OCI-LY7 (cell line): ENCODE measurements around the gene KRTAP9-7. TPM values are rescaled to one million over a fixed set of nuclear protein-coding genes. Genes with fewer than 3 reads are reported as not detected.
"Not testable (repeated sequence)": the region's sequence is repeated elsewhere in the genome, so short reads cannot be mapped to it uniquely, and the experiment has no call there.

Source experiments
- Bru-seq: library from RNA; stranded (reverse); fragments of 400-500 nt; gene quantifications from one replicate; lab custom pipeline; 2021; lab: Mats Ljungman, UMichigan
- BruChase-seq, 2 experiments: library from RNA; stranded (reverse); fragments of 400-500 nt; gene quantifications; one replicate each; lab custom pipeline; 2021; lab: Mats Ljungman, UMichigan
- BruUV-seq: library from RNA; stranded (reverse); fragments of 400-500 nt; replicated peaks from 2 replicates; lab custom pipeline; 2021; lab: Mats Ljungman, UMichigan
- CTCF ChIA-PET: fragments of 300-600 bp; sonication (Branson Sonifier 250); formaldehyde crosslinking; loops from one replicate; lab custom pipeline; 2022; ENCODE audit warnings: antibody characterized with exemption; ENCODE audit not compliant: unreplicated experiment; lab: Charles Lee
- POLR2A ChIA-PET: fragments of 300-600 bp; sonication (Branson Sonifier 250); formaldehyde crosslinking; loops from one replicate; lab custom pipeline; 2022; ENCODE audit warnings: antibody characterized with exemption; lab: Charles Lee
- DNase-seq: peaks from one replicate; pipeline ENCODE4 v3.0.0-alpha.2; 2015; ENCODE audit warnings: low spot score
- H2AFZ ChIP-seq: fragments of 200-600 bp; sonication (generic), shearing (Covaris generic); 2 replicates; pipeline ENCODE4 v1.6.1; 2014; ENCODE audit warnings: mild to moderate bottlenecking, antibody characterized with exemption, low read length, moderate library complexity
- H3K27ac ChIP-seq: fragments of 200-600 bp; sonication (generic); 2 replicates; pipeline ENCODE4 v1.5.1; 2014; ENCODE audit warnings: mixed run types, low read depth, mild to moderate bottlenecking, moderate library complexity, low read length, inconsistent platforms; ENCODE audit not compliant: poor library complexity, severe bottlenecking
- H3K36me3 ChIP-seq: fragments of 200-600 bp; sonication (generic); 2 replicates; pipeline ENCODE4 v1.6.1; 2014; ENCODE audit warnings: mild to moderate bottlenecking, antibody characterized with exemption, low read length, moderate library complexity, mixed read lengths; ENCODE audit not compliant: insufficient read depth
- H3K4me1 ChIP-seq: fragments of 200-600 bp; sonication (generic); 2 replicates; pipeline ENCODE4 v1.5.1; 2014; ENCODE audit warnings: mild to moderate bottlenecking, low read length; ENCODE audit not compliant: insufficient read depth, poor library complexity, severe bottlenecking
- H3K4me2 ChIP-seq: fragments of 200-600 bp; sonication (generic); 2 replicates; pipeline ENCODE4 v1.6.1; 2014; ENCODE audit warnings: mild to moderate bottlenecking, low read length
- H3K4me3 ChIP-seq: fragments of 200-600 bp; sonication (generic); 2 replicates; pipeline ENCODE4 v1.5.1; 2014; ENCODE audit warnings: mild to moderate bottlenecking, low read depth, low read length; ENCODE audit not compliant: poor library complexity, severe bottlenecking
- H3K79me2 ChIP-seq: fragments of 200-600 bp; sonication (generic); 2 replicates; pipeline ENCODE4 v1.6.1; 2016; ENCODE audit warnings: low read depth, mild to moderate bottlenecking, low read length, moderate library complexity, mixed read lengths; ENCODE audit not compliant: insufficient read depth
- H3K9me2 ChIP-seq: fragments of 200-600 bp; sonication (generic); 2 replicates; pipeline ENCODE4 v1.6.1; 2016; ENCODE audit warnings: mild to moderate bottlenecking, low read length, mixed read lengths; ENCODE audit not compliant: insufficient read depth
- H3K9me3 ChIP-seq: fragments of 200-600 bp; sonication (generic); 2 replicates; pipeline ENCODE4 v1.6.1; 2014; ENCODE audit warnings: mild to moderate bottlenecking, mixed run types, low read length, mixed read lengths
- H4K20me1 ChIP-seq: fragments of 200-600 bp; sonication (generic); 2 replicates; pipeline ENCODE4 v1.6.1; 2014; ENCODE audit warnings: mild to moderate bottlenecking, antibody characterized with exemption, low read length, moderate library complexity, mixed read lengths; ENCODE audit not compliant: insufficient read depth
- CTCF ChIP-seq: fragments of 200-600 bp; sonication (generic); conservative IDR thresholded peaks from 2 replicates; pipeline ENCODE4 v1.5.1; 2014; ENCODE audit warnings: mild to moderate bottlenecking, antibody characterized with exemption, low read length, moderate library complexity, mixed read lengths
- EZH2phosphoT487 ChIP-seq: fragments of 200-600 bp; sonication (generic); IDR thresholded peaks from 2 replicates; pipeline ENCODE4 v1.6.1; 2018; ENCODE audit warnings: low read depth, borderline replicate concordance, mild to moderate bottlenecking, mixed run types, antibody characterized with exemption, low read length, moderate library complexity, mixed read lengths
- intact Hi-C: fragments of 100-400 bp; cut with micrococcal nuclease; formaldehyde crosslinking; loops from one replicate; pipeline ENCODE4 v1.10.0; 2022; ENCODE audit not compliant: unreplicated experiment
- long read RNA-seq: library from polyadenylated mRNA; stranded (forward); transcript quantifications from one replicate; pipeline ENCODE4 v2.0.0, GENCODE V29; 2022
- total RNA-seq, 2 experiments: library from RNA; depleted of rRNA in 1 of 2; stranded (reverse); fragments of >200 nt in 1 of 2; shearing (Covaris generic) in 1 of 2; gene quantifications; 2 replicates each; pipeline ENCODE4 v1.2.3, GENCODE V29; 2014 to 2022

The KRTAP9-7 gene
- total RNA-seq (2014; rRNA removed; shearing (Covaris generic)) (not detected in 2 replicates), total RNA-seq (2022) (not detected in 2 replicates), Bru-seq, nascent RNA (not detected), BruChase-seq, experiment 1, labeled RNA remaining after a 6-hour chase (not detected), BruChase-seq, experiment 2, labeled RNA remaining after a 2-hour chase (not detected)
- long read RNA-seq, result 0 reads

- CTCF ChIA-PET, result not testable (repeated sequence)
These were observed at the start of gene KRTAP9-7 for GRCh38 chr17:41275648-41276190. KRTAP9-7 (plus strand) TSS chr17:41275698; CDS start chr17:41275698, 0 bp downstream.

GRCh38 chr17:41226051-41226450 is 49.4 kb upstream of the KRTAP9-7 start:
- no peaks in the 10 kb centered on the region for H3K9me2 ChIP-seq
- ChIA-PET CTCF (no interaction called here), POLR2A (no interaction called here)
- H3K9me3 ChIP-seq, result no peaks in the 10 kb centered on the region
- H3K4me1 ChIP-seq, result no peaks in the 10 kb centered on the region
- no peaks in the 10 kb centered on the region for H4K20me1 ChIP-seq
- H3K36me3 ChIP-seq, result no peaks in the 10 kb centered on the region
- H3K27ac ChIP-seq, result no peak overlapping the region
- intact Hi-C loops, result no loop called here
- H2AFZ ChIP-seq, result no peak overlapping the region
- no peak overlapping the region for H3K4me2 ChIP-seq
- H3K79me2 ChIP-seq, result no peaks in the 10 kb centered on the region
- no TSS peak for BruUV-seq
- DNase-seq, result no peak
- no peak for TF ChIP-seq CTCF
- no peak for TF ChIP-seq EZH2phosphoT487
- no peak overlapping the region for H3K4me3 ChIP-seq

More at GRCh38 chr17:41275648-41276190, at the start of gene KRTAP9-7:
- H3K4me3 ChIP-seq, H3K36me3 ChIP-seq, POLR2A ChIA-PET, H3K4me1 ChIP-seq, H2AFZ ChIP-seq, H3K9me2 ChIP-seq, DNase-seq, H4K20me1 ChIP-seq, intact Hi-C loops, H3K27ac ChIP-seq, BruUV-seq, H3K79me2 ChIP-seq, H3K4me2 ChIP-seq, H3K9me3 ChIP-seq: not testable (repeated sequence)

- H3K4me2 ChIP-seq, H3K27ac ChIP-seq, H3K79me2 ChIP-seq, BruUV-seq, H3K4me1 ChIP-seq, H4K20me1 ChIP-seq, H3K9me2 ChIP-seq, DNase-seq, H2AFZ ChIP-seq, POLR2A ChIA-PET, H3K9me3 ChIP-seq, H3K4me3 ChIP-seq, H3K36me3 ChIP-seq, intact Hi-C loops, CTCF ChIA-PET: not testable (repeated sequence)
These were observed 48.9 kb upstream of the KRTAP9-7 start, which contains the start of gene KRTAP9-2 for GRCh38 chr17:41226598-41227095. KRTAP9-2 (plus strand) TSS chr17:41226648; CDS start chr17:41226655, 7 bp downstream.
